WTC11 (cell line): ENCODE data around the gene PPARA.

Experiments used
- CTCF ChIP-seq: fragments of 200-600 bp; IDR thresholded peaks from 2 replicates; pipeline ENCODE4 v1.8.0; 2022; ENCODE audit warnings: antibody characterized with exemption
- STAT6 ChIP-seq: sonication (generic); formaldehyde crosslinking; conservative IDR thresholded peaks from 2 replicates; pipeline ENCODE4 v1.8.1; 2023; ENCODE audit warnings: mild to moderate bottlenecking, low read depth, missing genetic modification reagents, moderate library complexity

GRCh38 chr22:46107753-46108563 lies 42.4 kb upstream of the PPARA start:
- no peak for TF ChIP-seq CTCF
- no peak for TF ChIP-seq STAT6
